HPDE6-E6E7 (cell line): ENCODE results near the gene RPS4Y1.
"Not testable (repeated sequence)": the region's sequence is repeated elsewhere in the genome, so short reads cannot be mapped to it uniquely, and the experiment has no call there.

Source experiments
- DNase-seq: peaks from one replicate; pipeline ENCODE4 v3.0.0; 2011; ENCODE audit warnings: missing footprints; ENCODE audit errors: extremely low spot score

The RPS4Y1 gene

GRCh38 chrY:2841471-2841893 is at the start of gene RPS4Y1:
Gene RPS4Y1 (plus strand): TSS chrY:2841602. CDS start chrY:2841625, 23 bp downstream.
- DNase-seq, result no peak

- no peak for DNase-seq
Measured at GRCh38 chrY:2796977-2797523, 44.4 kb upstream of the RPS4Y1 start.

- DNase-seq, result no peak
Measured at GRCh38 chrY:2797991-2798390, 43.4 kb upstream of the RPS4Y1 start.

- DNase-seq, result no peak
Measured at GRCh38 chrY:2800246-2800645, 41.2 kb upstream of the RPS4Y1 start.

GRCh38 chrY:2817146-2817896 is 24.1 kb upstream of the RPS4Y1 start:
- DNase-seq, result not testable (repeated sequence)

GRCh38 chrY:2824471-2824870 is 16.9 kb upstream of the RPS4Y1 start:
- DNase-seq, result no peak

GRCh38 chrY:2828497-2828896 is 12.9 kb upstream of the RPS4Y1 start:
- no peak for DNase-seq

- DNase-seq, result no peak
Measured at GRCh38 chrY:2835230-2835629, 6.2 kb upstream of the RPS4Y1 start.

- no peak for DNase-seq
Measured at GRCh38 chrY:2837078-2837477, 4.3 kb upstream of the RPS4Y1 start.

- no peak for DNase-seq
Measured at GRCh38 chrY:2837932-2838331, 3.5 kb upstream of the RPS4Y1 start.

- DNase-seq, result no peak
Measured at GRCh38 chrY:2846791-2847190, 5.4 kb downstream of the RPS4Y1 start.

GRCh38 chrY:2848384-2848783 is 7.0 kb downstream of the RPS4Y1 start:
- DNase-seq, result no peak

GRCh38 chrY:2849368-2849767 is 8.0 kb downstream of the RPS4Y1 start:
- no peak for DNase-seq

GRCh38 chrY:2854145-2854774 is 12.9 kb downstream of the RPS4Y1 start:
- no peak for DNase-seq

- no peak for DNase-seq
Measured at GRCh38 chrY:2857068-2857467, 15.7 kb downstream of the RPS4Y1 start.

- no peak for DNase-seq
Measured at GRCh38 chrY:2857686-2858085, 16.3 kb downstream of the RPS4Y1 start.

GRCh38 chrY:2859782-2860181 is 18.4 kb downstream of the RPS4Y1 start:
- DNase-seq, result no peak

GRCh38 chrY:2860511-2860910 is 19.1 kb downstream of the RPS4Y1 start:
- no peak for DNase-seq

GRCh38 chrY:2866581-2866980 is 25.2 kb downstream of the RPS4Y1 start:
- no peak for DNase-seq

GRCh38 chrY:2867469-2867868 is 26.1 kb downstream of the RPS4Y1 start:
- DNase-seq, result no peak

- no peak for DNase-seq
Measured at GRCh38 chrY:2868035-2868607, 26.7 kb downstream of the RPS4Y1 start.

GRCh38 chrY:2872234-2872633 is 30.8 kb downstream of the RPS4Y1 start:
- DNase-seq, result not testable (repeated sequence)

- DNase-seq, result no peak
Measured at GRCh38 chrY:2874211-2874610, 32.8 kb downstream of the RPS4Y1 start.
